Stimulated activated CD8-positive, alpha-beta memory T cell treated with anti-CD3 and anti-CD28 coated beads, Interleukin-15, amount 100 ng/mL, for 1 hour (primary cell): Measurements from ENCODE around the gene PARD3.
"Not testable (repeated sequence)": the region's sequence is repeated elsewhere in the genome, so short reads cannot be mapped to it uniquely, and the experiment has no call there.

Source experiments
- DNase-seq: peaks from one replicate; pipeline ENCODE4 v3.0.0-alpha.2; 2020; ENCODE audit warnings: low read depth

PARD3 gene

GRCh38 chr10:34766811-34767494 lies 48.1 kb downstream of the PARD3 start:
- DNase-seq, result no peak

GRCh38 chr10:34766266-34766600 lies 48.9 kb downstream of the PARD3 start:
- no peak for DNase-seq

- no peak for DNase-seq
Measured at GRCh38 chr10:34764472-34764946, 50.6 kb downstream of the PARD3 start.

- DNase-seq, result no peak
Measured at GRCh38 chr10:34762603-34763299, 52.3 kb downstream of the PARD3 start.

- DNase-seq, result no peak
Measured at GRCh38 chr10:34762156-34762555, 52.9 kb downstream of the PARD3 start.

- DNase-seq, result no peak
Measured at GRCh38 chr10:34761453-34761852, 53.6 kb downstream of the PARD3 start.

- no peak for DNase-seq
Measured at GRCh38 chr10:34760606-34761005, 54.5 kb downstream of the PARD3 start.

- no peak for DNase-seq
Measured at GRCh38 chr10:34759837-34760215, 55.3 kb downstream of the PARD3 start.

- DNase-seq, result no peak
Measured at GRCh38 chr10:34759161-34759836, 55.8 kb downstream of the PARD3 start.

GRCh38 chr10:34758447-34758996 lies 56.6 kb downstream of the PARD3 start:
- no peak for DNase-seq

- no peak for DNase-seq
Measured at GRCh38 chr10:34757933-34758332, 57.2 kb downstream of the PARD3 start.

GRCh38 chr10:34757181-34757580 lies 57.9 kb downstream of the PARD3 start:
- DNase-seq, result not testable (repeated sequence)

GRCh38 chr10:34756584-34756983 lies 58.5 kb downstream of the PARD3 start:
- DNase-seq, result no peak

- DNase-seq, result no peak
Measured at GRCh38 chr10:34753014-34753757, 61.9 kb downstream of the PARD3 start.

- no peak for DNase-seq
Measured at GRCh38 chr10:34751272-34751671, 63.8 kb downstream of the PARD3 start.

GRCh38 chr10:34750795-34751194 lies 64.3 kb downstream of the PARD3 start:
- DNase-seq, result not testable (repeated sequence)

GRCh38 chr10:34748767-34749166 lies 66.3 kb downstream of the PARD3 start:
- DNase-seq, result no peak

GRCh38 chr10:34748357-34748756 lies 66.7 kb downstream of the PARD3 start:
- no peak for DNase-seq

- no peak for DNase-seq
Measured at GRCh38 chr10:34746094-34746493, 69.0 kb downstream of the PARD3 start.

- DNase-seq, result no peak
Measured at GRCh38 chr10:34745244-34745643, 69.9 kb downstream of the PARD3 start.

- no peak for DNase-seq
Measured at GRCh38 chr10:34744590-34744989, 70.5 kb downstream of the PARD3 start.

GRCh38 chr10:34743814-34744213 lies 71.3 kb downstream of the PARD3 start:
- DNase-seq, result no peak
